Measurements from ENCODE around the gene NLRP3.

NLRP3 gene

GRCh38 chr1:247435759-247436147 lies 19.8 kb downstream of the NLRP3 start:
- Histone ChIP-seq H3K27me3 (no peaks in the 10 kb centered on the region), H3K9me3 (no peaks in the 10 kb centered on the region)

GRCh38 chr1:247437551-247438505 lies 21.9 kb downstream of the NLRP3 start:
- H3K4me3 ChIP-seq (ENCODE audit: low read depth in 1 of 2, low read length in 1 of 2): no peak overlapping the region
- H3K9me3 ChIP-seq: no peaks in the 10 kb centered on the region
- no peak for TF ChIP-seq CTCF (IDR thresholded peaks at IDR 0.05)
- peaks cover 54 to 56% of the 10 kb centered on the region in 2 experiments for H3K4me1 ChIP-seq (ENCODE audit: control insufficient read depth in 1 of 2, insufficient read depth in 1 of 2, low read depth in 1 of 2, low read length in 1 of 2)
- peak overlapping the region; percentile 65 for H3K27ac ChIP-seq
- no peaks in the 10 kb centered on the region for H3K27me3 ChIP-seq
- H3K36me3 ChIP-seq: no peaks in the 10 kb centered on the region

More at GRCh38 chr1:247435759-247436147, 19.8 kb downstream of the NLRP3 start:
- H3K36me3 ChIP-seq: peaks cover 5% of the 10 kb centered on the region
- peaks cover 35 to 38% of the 10 kb centered on the region in 2 experiments for H3K4me1 ChIP-seq (ENCODE audit: control insufficient read depth in 1 of 2, insufficient read depth in 1 of 2, low read depth in 1 of 2, low read length in 1 of 2)
- no peak for TF ChIP-seq CTCF (IDR thresholded peaks at IDR 0.05)
- H3K27ac ChIP-seq: no peak overlapping the region
- no peak overlapping the region for H3K4me3 ChIP-seq (ENCODE audit: low read depth in 1 of 2, low read length in 1 of 2)

GRCh38 chr1:247440001-247440620 lies 24.1 kb downstream of the NLRP3 start:
- TF ChIP-seq CTCF (IDR thresholded peaks at IDR 0.05): no peak
- peaks cover 12% of the 10 kb centered on the region for H3K36me3 ChIP-seq
- peak overlapping the region; percentile 82 for H3K27ac ChIP-seq
- H3K27me3 ChIP-seq: no peaks in the 10 kb centered on the region
- no peak overlapping the region for H3K4me3 ChIP-seq (ENCODE audit: low read depth in 1 of 2, low read length in 1 of 2)
- no peaks in the 10 kb centered on the region for H3K9me3 ChIP-seq
- peaks cover 46 to 50% of the 10 kb centered on the region in 2 experiments for H3K4me1 ChIP-seq (ENCODE audit: control insufficient read depth in 1 of 2, insufficient read depth in 1 of 2, low read depth in 1 of 2, low read length in 1 of 2)

GRCh38 chr1:247441606-247442005 lies 25.6 kb downstream of the NLRP3 start:
- Histone ChIP-seq H3K27me3 (no peaks in the 10 kb centered on the region), H3K4me1 (ENCODE audit: control insufficient read depth in 1 of 2, insufficient read depth in 1 of 2, low read depth in 1 of 2, low read length in 1 of 2) (peaks cover 61 to 64% of the 10 kb centered on the region in 2 experiments), H3K4me3 (ENCODE audit: low read depth in 1 of 2, low read length in 1 of 2) (no peak overlapping the region), H3K36me3 (peaks cover 12% of the 10 kb centered on the region), H3K9me3 (no peaks in the 10 kb centered on the region), H3K27ac (peak overlapping the region; percentile 82)
- no peak for TF ChIP-seq CTCF (IDR thresholded peaks at IDR 0.05)

GRCh38 chr1:247442164-247442563 lies 26.2 kb downstream of the NLRP3 start:
- TF ChIP-seq CTCF (IDR thresholded peaks at IDR 0.05): no peak
- H3K4me1 ChIP-seq (ENCODE audit: control insufficient read depth in 1 of 2, insufficient read depth in 1 of 2, low read depth in 1 of 2, low read length in 1 of 2): peaks cover 67 to 70% of the 10 kb centered on the region in 2 experiments
- H3K27ac ChIP-seq: peak overlapping the region; percentile 82
- no peaks in the 10 kb centered on the region for H3K9me3 ChIP-seq
- no peaks in the 10 kb centered on the region for H3K27me3 ChIP-seq
- H3K36me3 ChIP-seq: peaks cover 16% of the 10 kb centered on the region
- H3K4me3 ChIP-seq (ENCODE audit: low read depth in 1 of 2, low read length in 1 of 2): no peak overlapping the region

All from neutrophil (primary cell).